Ovary (tissue), 3 donors: ENCODE measurements around the gene MYO1A.
"Not testable (repeated sequence)": the region's sequence is repeated elsewhere in the genome, so short reads cannot be mapped to it uniquely, and the experiment has no call there.

ENCODE experiments used
- CTCF ChIP-seq, 3 donors: fragments of 450-650 bp in 2 of 3; fragments of 200-600 bp in 1 of 3; IDR thresholded peaks; one replicate each; pipeline versions ENCODE4 v1.5.1 to v1.8.0; 2016 to 2022; ENCODE audit warnings: antibody characterized with exemption in 3 of 3, mild to moderate bottlenecking in 1 of 3
- POLR2A ChIP-seq: fragments of 450-650 bp; IDR thresholded peaks from one replicate; pipeline ENCODE4 v1.6.1; 2017; ENCODE audit warnings: antibody characterized with exemption, mild to moderate bottlenecking, moderate library complexity
- donor health status: DM: no; HTN: no; CAD: no.

GRCh38 chr12:57022324-57022723 lies 27.6 kb downstream of the MYO1A start:
- TF ChIP-seq POLR2A; CTCF (IDR thresholded peaks at IDR 0.05): not testable (repeated sequence)
